Gastroesophageal sphincter (tissue), 3 donors: ENCODE data around the gene ZSWIM3.

Experiments used
- CTCF ChIP-seq, 4 experiments: fragments of 200-600 bp in 2 of 4; fragments of 450-650 bp in 2 of 4; sonication (generic) in 1 of 4; IDR thresholded peaks; one replicate each; pipeline ENCODE4 v1.5.1; 2017 to 2019; ENCODE audit warnings: antibody characterized with exemption in 4 of 4, mild to moderate bottlenecking in 2 of 4, moderate library complexity in 2 of 4
- POLR2A ChIP-seq, 2 donors: fragments of 450-650 bp; IDR thresholded peaks; one replicate each; pipeline ENCODE4 v1.6.1; 2017; ENCODE audit warnings: antibody characterized with exemption in 2 of 2, mild to moderate bottlenecking in 2 of 2, moderate library complexity in 1 of 2
- POLR2AphosphoS5 ChIP-seq: sonication (generic); formaldehyde crosslinking; IDR thresholded peaks from one replicate; pipeline ENCODE4 v1.6.1; 2017; ENCODE audit warnings: antibody characterized with exemption

- TF ChIP-seq POLR2A (IDR thresholded peaks at IDR 0.05) = no peak
- no peak for TF ChIP-seq POLR2AphosphoS5
- TF ChIP-seq CTCF (IDR thresholded peaks at IDR 0.05) = no peak
These were observed 15.2 kb downstream of the ZSWIM3 start for GRCh38 chr20:45872626-45873025.
